Stimulated activated CD8-positive, alpha-beta memory T cell treated with anti-CD3 and anti-CD28 coated beads, Interleukin-12 subunit alpha, Interleukin-12 subunit beta, amount 100 ng/mL, for 24 hours (primary cell): Measurements from ENCODE around the gene TLE4.

Experiments used
- DNase-seq: peaks from one replicate; pipeline ENCODE4 v3.0.0-alpha.2; 2020; ENCODE audit errors: extremely low read depth

TLE4 gene

GRCh38 chr9:79572032-79572607 lies 355 bp downstream of the TLE4 start:
- no peak for DNase-seq

GRCh38 chr9:79572608-79573411 lies 1.0 kb downstream of the TLE4 start:
- DNase-seq = peak; percentile 21

- no peak for DNase-seq
Observed at GRCh38 chr9:79573412-79573923, 1.7 kb downstream of the TLE4 start.

- DNase-seq = no peak
Observed at GRCh38 chr9:79574136-79574535, 2.4 kb downstream of the TLE4 start.

GRCh38 chr9:79574781-79575180 lies 3.0 kb downstream of the TLE4 start:
- DNase-seq = no peak

GRCh38 chr9:79575547-79575946 lies 3.8 kb downstream of the TLE4 start:
- DNase-seq = no peak

- DNase-seq = no peak
Observed at GRCh38 chr9:79577969-79578723, 6.4 kb downstream of the TLE4 start.

GRCh38 chr9:79578891-79579290 lies 7.1 kb downstream of the TLE4 start:
- no peak for DNase-seq

- DNase-seq = no peak
Observed at GRCh38 chr9:79579624-79580023, 7.9 kb downstream of the TLE4 start.

- no peak for DNase-seq
Observed at GRCh38 chr9:79580055-79580454, 8.3 kb downstream of the TLE4 start.

- DNase-seq = no peak
Observed at GRCh38 chr9:79581388-79581787, 9.6 kb downstream of the TLE4 start.

GRCh38 chr9:79581794-79582193 lies 10.0 kb downstream of the TLE4 start:
- no peak for DNase-seq

- DNase-seq = no peak
Observed at GRCh38 chr9:79583952-79584654, 12.3 kb downstream of the TLE4 start.

- DNase-seq = no peak
Observed at GRCh38 chr9:79584655-79584982, 12.9 kb downstream of the TLE4 start.

GRCh38 chr9:79588488-79589223 lies 16.9 kb downstream of the TLE4 start:
- no peak for DNase-seq

GRCh38 chr9:79591458-79591857 lies 19.7 kb downstream of the TLE4 start:
- no peak for DNase-seq

- DNase-seq = no peak
Observed at GRCh38 chr9:79592726-79593493, 21.1 kb downstream of the TLE4 start.

GRCh38 chr9:79598562-79599345 lies 27.0 kb downstream of the TLE4 start:
- DNase-seq = no peak

- DNase-seq = no peak
Observed at GRCh38 chr9:79600466-79600865, 28.7 kb downstream of the TLE4 start.
